Measurements from ENCODE around the gene ZMYND19.
A peak's percentile ranks its signal among the peaks of the same experiment; 100 is the strongest.
"Not testable (repeated sequence)": the region's sequence is repeated elsewhere in the genome, so short reads cannot be mapped to it uniquely, and the experiment has no call there.

The ZMYND19 gene

DNA sequence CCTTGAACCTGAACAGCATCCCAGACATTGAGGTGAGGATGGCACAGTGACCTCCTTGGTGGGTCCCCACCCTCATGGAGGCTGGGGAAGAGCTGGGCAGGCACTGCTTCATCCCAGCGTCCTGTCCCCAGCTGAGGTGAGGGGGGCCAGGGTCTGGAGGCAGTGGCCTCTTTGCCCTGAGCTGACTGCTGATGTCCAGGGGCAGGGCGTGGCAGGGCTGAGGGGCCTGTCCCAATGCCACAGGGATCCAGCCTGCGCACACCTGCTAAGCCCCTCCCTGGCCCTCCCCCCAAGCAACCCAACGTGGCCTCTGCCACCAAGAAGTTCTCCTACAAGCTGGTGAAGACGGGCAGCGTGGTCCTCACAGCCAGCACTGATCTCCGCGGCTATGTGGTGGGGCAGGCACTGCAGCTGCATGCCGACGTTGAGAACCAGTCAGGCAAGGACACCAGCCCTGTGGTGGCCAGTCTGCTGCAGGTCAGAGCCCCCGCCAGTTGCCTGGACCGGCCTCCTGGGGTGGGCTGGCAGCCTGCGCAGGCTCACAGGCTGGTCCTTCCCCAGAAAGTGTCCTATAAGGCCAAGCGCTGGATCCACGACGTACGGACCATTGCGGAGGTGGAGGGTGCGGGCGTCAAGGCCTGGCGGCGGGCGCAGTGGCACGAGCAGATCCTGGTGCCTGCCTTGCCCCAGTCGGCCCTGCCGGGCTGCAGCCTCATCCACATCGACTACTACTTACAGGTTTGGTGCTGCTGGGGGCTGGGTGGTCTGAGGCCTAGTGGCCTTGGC, 23.6 kb upstream of the ZMYND19 start:
- DNase-seq = no peak

DNA sequence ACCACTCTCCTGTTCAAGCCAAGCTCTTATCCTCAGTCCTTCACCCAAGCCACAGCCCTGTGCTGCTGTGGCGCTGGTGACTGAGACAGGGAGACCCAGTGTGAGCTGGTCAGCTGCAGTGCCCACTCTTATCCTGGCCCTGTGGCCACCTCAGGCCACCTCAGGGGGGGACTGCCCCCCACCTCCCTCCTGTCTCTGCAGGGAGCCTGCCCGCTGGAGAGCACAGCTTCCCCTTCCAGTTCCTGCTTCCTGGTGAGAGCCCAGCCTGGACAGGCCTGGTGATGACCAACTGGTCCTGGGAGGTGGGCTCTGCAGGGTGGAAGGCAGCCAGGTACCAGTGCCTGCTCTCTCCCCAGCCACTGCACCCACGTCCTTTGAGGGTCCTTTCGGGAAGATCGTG, 22.9 kb upstream of the ZMYND19 start:
- DNase-seq = no peak

DNA sequence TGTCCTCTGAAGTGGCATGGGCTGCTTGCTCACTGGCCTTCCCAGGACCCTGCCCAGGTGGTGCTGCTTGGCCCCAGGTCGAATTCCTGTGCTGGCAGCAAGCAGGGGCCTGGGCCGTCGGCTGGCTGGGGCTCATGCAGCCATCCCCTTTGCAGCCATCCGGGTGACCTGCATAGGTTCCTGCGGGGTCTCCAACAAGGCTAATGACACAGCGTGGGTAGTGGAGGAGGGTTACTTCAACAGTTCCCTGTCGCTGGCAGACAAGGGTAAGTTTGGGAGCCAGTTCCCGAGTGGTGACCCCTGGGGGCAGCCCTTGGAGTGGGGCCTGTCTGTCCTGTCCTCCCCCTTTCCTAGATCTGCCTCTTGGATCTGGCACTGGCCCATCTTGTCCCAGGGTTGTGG, 22.4 kb upstream of the ZMYND19 start:
- no peak for DNase-seq

DNA sequence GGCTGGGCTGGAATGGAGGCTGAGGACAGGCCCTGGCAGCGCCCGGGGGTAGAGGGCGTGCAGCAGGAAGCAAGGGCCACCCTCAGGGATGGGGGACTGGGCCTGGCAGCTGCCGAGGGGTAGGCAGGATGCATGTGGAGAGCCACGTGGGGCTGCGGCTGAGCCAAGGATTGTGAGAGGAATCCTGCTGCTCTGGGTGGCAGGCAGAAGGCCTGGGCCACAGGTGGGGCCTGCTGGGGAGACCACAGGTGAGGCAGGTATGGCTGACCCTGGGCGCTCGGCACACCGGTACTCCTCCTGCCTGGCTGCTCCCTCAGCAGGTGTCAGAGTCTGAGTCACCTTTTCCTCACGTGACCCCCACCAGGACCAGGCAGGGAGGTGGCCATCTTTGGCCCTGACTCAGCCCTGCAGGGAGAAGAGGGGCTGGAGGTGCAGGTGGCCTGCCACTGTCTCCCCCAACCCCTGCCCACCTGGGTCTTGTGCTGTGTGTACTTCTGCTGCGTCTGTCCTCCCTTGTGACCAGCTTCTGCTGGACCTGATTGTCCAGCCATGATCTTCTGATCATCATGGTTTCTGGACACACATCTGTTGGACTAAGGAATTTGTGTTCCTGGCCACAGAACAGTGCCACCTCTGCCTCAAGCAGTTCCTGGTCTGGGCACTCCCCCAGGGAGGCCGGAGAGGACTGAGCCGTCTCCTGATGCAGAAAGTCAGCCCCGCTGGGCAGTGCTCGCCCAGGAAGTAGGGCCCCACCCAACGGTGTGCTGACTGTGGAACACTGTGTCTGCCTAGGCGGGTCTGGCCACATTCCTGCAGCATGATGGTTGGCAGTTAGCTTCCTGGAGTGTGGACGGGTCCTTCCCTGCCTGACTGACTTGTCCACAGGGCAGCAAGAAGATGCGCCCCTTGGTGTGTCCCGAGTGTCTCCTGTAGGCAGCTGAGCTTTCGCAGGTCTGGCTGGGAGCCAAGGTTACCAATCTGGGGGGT, 21.6 kb upstream of the ZMYND19 start:
- DNase-seq = peak; percentile 73

DNA sequence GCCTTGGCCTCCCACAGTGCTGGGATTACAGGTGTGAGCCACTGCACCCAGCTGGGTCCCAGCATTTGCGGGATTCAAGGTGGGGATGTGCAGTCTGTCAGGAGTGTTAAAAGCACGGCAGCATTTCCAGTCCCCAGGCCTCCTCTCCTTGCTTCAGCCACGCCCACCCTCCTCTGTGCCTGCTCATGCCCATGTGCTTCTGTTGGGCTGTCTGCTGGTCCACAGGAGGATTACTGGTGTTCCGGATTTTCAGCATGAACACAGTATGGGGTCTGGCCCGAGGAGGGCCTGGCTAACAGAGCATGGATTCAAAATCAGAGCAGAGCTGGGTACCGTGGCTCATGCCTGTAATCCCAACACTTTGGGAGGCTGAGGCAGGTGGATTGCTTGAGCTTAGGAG, 20.6 kb upstream of the ZMYND19 start:
- no peak for DNase-seq

DNA sequence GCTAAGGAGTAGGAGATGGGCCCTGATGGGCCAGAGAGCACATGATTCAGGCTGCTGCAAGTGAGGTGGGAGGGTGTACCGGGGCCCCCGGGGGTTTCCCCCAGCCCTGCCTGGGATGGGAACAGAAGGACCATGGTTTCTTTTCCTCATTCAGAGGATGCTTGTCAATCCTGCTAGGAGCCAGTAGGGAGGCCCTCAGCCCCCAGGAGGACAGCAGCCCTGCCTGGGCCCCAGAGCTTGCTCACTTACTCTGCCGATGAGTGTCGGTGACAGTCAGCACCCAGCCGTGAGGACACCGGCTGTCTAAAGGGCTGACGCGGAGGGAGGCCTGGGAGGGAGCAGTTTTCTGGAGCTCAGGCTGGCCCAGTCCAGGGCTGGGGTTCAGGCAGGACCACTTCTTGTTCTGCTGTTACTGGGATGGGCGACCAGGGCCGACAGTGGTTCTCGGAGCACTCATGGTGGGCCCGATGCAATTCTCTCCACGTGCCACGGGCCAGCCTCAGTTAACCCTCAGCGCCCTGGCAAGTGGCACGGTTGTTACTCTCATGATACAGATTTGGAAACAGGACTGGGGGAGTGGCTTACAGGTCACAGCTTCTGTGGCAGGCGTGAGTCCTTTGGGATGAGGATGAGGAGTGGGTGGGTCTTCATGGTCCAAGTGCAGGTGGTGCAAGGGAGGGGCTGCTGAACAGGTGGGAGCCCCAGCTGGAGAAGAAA, 17.0 kb upstream of the ZMYND19 start:
- DNase-seq = no peak

DNA sequence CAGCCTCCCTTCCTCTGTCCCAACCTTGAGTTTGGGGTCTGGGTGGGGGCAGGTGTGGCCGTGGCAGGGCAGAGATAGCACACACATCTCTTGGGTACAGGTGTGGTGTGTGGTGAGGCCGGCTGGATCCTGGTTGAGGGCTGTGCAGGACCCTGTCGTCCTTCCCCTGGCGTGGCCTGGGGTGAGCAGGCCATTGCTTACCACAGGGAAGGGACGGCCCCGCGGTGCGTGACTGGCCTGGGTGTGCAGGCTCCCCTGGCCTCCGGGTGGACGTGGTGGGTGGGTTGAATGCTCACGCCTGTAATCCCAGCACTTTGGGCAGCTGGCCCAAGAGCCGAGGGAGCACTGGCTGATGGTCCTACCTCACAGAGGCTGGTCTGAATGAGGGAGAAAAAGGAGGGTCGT, 16.4 kb upstream of the ZMYND19 start:
- DNase-seq = no peak

DNA sequence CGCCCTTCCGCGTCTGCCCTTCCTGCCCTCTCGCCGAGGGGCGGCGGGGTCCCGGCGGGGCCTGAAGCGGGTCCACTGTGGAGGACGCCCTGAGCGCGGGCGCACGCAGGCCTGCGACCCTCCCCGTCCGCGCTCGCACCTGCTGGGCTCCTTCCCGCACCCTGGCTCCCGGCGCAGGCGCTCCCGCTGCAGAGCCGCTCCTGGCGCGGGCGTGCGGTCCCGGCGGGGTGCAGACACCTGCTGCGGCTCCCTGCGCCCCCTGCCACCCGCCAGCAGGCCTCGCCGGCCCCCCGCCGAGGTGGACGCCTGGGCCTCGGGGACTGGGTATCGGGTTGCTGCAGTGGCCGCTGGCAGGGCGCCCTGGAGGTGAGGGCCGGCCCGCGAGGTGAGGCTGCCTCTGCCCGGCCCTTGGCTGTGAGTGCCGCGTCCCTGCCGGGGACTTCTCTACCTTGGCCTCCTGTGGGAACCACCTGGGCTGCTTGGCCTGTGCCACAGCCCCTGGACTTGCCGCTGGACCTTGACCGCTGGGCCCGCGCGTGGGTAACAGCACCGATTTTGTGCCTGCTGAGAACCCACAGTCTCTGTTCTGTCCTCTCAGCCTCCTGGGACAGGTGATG, 15.8 kb upstream of the ZMYND19 start:
- no peak for DNase-seq

DNA sequence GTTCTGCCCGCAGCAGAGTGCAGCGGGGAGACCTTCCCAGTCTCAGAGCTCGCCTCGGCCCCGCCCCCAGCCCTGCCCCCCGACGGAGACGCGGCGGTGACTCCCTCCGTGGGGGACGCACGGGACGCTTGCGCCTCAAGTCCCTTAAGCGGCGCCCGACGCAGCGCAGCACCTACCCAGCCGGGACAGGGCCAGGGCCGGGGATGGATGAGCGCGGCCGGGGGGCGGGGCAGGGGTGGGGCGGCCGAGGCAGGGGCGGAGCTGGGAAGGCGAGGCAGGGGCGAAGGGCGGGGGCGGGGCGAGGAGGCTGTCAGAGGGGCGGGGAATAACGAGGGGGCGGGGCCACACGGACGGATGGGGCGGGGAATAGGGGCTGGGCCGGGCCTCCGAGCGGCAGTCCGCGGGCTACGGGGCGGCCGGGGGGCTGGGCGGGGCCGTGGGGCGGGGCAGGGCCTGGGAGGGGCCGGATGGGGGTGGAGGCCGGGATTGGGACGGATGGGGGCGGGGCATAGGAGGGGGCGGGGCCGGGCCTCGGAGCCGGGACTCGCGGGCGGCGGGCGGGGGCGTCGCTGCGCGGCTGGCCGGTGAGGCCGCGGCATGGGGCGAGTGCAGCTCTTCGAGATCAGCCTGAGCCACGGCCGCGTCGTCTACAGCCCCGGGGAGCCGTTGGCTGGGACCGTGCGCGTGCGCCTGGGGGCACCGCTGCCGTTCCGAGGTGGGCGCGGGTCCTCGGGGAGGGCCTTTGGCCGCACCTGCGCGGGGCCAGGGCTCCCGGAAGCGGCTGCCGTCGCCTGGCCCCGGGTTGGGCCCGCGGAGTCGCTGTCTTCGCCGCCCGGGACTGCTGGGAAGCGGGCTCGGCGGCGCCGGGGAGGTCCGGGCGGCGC, 15.1 kb upstream of the ZMYND19 start, which contains the start of gene ARRDC1:
ARRDC1 (plus strand) TSS at position 566 of the 884 bp plus-strand sequence; CDS start at position 598, 32 bp downstream.
- DNase-seq = peak; percentile 87

DNA sequence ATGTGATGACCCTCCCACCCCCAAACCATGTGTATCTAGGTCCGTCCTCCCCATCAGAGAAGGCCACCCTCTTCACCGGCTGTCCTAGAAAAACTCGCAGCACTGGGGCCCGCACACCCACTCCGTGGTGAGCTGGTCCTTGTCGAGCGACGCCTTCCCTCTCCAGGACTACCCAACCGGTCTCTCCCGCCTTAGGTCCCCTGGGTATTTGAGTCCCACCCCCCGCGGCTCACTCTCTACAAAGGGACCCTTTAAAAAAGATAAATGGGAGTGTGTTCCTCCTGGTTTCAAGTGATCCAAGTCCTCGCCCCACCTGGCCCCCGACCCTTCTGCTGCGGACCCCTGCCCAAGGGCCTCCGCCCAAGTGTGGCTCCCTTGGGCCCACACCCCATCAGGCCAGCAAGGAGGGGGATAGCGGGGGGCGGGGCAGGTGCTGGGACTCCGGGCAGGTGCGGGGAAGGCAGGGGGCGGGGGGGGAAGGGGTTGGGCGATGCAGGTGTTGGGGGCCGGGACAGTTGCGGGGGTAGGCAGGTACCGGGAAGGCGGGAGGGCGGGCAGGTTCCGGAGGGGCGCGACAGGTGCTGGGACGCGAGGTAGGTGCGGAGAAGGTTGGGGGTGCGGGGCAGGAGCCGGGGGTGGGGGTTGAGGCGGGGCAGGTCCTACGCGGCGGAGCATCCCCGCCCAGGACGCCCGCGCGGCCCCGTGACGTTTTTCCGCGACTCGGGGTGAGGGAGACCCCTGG, 14.2 kb upstream of the ZMYND19 start:
- DNase-seq = no peak

DNA sequence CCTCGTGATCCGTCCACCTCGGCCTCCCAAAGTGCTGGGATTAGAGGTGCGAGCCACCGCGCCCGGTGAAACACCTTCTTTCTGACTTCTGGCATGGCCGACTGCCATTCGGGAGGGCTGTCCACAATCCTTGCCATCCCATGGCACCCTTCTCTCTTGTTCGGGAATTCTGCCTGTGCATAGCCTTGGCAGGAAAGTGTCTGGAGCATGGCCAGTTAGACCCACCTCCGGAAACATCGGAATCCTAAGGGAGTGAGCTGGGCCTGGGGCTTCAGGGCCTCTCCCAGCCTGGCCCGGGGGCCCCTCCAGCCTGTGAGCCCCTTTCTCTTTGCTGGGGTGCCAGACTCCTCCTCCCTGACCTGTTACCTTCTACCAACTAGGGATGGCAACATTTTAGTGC, 13.6 kb upstream of the ZMYND19 start:
- no peak for DNase-seq

DNA sequence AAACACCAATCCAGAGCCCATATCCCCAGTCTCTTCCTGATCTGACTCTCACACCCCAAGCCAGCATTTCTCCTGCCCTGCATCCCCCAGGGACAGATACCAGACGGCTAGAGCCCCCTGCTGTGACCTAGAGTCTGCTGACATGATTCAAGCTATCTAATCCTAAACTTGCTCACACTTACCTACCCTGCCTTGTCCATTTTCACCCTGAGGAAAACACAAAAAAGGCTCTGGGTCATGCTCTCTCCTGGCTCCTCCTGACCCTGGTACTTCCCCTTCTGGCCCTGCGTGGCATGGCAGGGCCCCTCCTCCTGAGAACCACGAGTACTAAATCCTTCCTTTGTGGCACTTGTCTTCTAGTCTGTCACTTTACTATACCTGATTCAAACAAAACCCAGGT, 12.3 kb upstream of the ZMYND19 start:
- no peak for DNase-seq

DNA sequence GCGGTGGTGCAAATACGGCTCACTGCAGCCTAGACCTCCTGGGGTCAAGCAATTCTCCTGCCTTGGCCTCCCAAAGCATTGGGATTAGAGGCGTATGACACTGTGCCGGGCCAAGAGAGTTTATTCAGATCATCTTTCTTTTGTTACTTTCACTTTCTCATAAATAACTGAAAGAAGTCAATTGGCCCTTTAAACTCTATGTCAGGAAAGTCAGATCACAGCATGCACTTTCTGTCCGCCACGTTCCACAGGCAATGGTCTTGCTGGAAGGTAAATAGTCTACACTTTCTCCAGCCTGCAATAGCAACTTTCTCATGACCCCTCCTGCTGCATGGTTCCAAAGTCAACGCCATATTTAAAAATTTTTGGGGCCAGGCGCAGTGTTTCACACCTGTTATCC, 8.6 kb upstream of the ZMYND19 start:
- DNase-seq = no peak

DNA sequence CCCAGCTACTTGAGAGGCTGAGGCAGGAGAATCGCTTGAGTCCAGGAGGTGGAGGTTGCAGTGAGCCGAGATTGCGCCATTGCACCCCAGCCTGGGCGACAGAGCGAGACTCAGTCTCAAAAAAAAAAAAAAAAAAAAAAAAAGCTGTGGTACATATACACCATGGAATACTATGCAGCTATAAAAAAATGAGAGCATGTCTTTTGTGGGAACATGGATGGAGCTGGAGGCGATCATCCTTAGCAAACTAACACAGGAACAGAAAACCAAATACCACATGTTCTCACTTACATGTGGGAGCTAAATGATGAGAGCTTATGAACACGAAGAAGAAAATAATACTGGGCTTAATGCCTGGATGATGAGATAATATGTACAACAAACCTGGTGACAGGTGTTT, 6.3 kb upstream of the ZMYND19 start:
- not testable (repeated sequence) for DNase-seq

DNA sequence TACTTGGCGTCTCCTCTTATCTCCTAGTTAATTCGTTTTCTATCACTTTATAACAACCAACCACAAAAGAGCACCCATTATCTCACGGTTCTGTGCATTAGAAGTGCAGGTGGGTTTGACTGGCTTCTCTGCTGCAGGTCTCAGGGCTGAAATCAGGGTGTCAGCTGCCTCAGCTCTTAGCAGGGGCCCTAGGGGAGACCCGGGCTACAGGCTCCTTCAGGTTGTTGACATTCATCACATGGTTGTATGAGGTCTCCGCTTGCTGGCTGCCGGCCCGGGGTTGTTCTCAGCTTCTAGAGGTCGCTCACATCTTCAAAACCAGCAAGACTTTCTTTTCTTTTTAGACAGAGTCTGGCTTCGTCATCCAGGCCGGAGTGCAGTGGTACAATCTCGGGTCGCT, 2.9 kb upstream of the ZMYND19 start:
- DNase-seq = no peak

DNA sequence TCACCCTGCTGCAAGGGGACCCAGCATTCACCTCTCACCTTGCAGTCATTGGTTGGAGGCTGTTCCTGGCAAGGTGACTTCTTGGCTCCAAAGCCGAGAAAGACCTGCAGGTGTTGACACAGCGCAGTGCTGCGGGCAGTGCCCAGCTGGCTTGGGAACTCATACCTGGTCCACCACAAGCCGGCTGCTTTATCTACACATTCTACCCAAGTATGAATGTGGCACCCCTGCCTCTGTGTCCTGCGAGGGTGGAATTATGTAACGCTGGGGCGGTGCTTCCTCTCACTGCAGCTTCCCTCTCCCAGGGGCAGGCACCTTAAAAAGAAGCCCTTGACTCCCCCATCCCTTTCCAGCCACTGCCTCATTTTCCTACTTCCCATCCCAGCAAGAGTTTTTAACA, 2.5 kb upstream of the ZMYND19 start:
- DNase-seq = peak; percentile 49

DNA sequence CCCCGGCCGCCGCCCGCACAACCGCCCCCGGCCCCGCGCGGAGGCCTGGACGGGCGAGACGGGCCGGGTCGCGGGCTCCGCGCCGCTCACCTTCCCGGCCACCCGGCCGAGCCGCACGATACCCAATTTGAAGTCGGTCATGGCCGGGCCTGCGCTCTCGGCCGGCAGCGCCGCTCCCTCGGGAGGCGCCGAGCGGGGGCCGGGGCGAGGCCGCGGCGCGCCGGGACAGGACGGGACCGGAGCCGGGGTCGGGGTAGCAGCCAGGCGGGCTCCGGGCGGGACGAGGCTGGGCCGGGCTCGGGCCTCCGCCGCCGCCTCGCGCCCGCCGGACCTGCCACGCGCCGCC, 216 bp downstream of the ZMYND19 start:
- DNase-seq = no peak

DNA sequence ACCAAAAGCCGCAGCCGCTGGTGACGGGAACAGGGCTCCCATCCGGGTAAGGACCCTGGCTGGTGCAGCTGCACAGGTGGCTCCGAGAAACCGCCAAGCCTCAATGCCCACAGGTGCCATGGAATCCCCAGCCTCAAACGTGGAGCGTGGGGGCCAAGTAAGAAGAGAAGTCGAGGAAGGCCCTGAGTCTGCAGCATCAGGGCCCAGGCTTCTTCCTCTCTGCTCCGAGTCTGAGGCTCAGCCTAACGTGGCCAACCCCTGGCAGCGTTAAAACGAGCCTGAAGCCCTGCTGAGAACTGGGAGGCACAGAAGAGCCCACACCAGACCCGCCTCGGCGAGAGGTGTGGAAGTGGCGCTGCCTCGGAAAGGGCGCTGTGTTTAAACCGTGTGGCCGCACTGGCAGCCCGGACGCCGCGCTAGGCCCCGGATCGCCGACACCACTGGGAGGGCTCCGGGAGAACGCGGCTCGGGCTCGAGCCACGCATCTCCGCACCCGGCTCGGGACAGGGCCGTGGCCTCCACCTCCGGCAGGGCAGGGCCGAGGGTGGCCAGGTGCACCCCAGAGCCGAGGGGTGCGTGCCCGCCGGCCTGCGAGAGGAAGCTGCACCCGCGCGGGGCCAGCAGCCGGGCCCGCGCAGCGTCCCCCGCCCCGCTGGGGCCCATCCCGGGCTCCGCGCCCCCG, 730 bp downstream of the ZMYND19 start:
- no peak for DNase-seq

DNA sequence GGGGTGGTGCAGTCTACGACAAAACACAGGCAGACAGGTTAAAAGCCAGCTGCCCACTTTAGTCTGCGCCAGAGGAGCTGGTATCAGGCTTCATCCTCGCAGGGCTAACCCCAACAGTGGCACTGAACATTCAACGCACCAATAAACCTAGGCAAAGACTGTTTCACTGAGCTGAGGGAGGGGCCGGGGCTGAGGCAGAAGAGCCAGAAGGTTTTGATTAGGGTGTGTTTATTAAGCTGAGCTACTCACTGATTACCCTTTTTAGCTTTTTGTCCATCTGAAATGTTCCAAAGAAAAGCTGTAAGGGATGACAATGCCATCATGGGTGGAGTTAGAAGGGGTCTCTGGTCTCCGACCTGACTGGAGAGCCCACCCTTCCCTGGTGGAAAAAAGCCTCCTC, 1.4 kb downstream of the ZMYND19 start:
- no peak for DNase-seq

DNA sequence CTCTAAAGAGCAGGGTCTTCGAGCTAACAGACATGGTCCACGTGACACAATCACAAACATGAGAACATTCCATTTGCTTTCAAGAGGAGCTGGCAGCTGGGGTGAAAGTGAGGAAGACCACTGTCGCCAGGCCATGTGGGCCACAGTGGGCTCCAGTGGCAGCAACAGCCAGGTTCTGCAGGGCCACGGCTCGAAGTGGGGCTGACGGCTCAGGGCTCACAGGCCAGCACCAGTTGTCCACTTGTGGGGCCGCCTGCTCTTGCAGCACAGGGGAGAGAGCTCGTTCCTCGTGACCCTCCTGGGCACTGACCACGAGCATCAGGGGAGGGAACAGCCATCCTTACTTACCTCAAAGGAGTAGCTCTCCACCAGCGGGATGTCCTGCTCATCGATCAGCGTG, 2.0 kb downstream of the ZMYND19 start:
- DNase-seq = no peak

DNA sequence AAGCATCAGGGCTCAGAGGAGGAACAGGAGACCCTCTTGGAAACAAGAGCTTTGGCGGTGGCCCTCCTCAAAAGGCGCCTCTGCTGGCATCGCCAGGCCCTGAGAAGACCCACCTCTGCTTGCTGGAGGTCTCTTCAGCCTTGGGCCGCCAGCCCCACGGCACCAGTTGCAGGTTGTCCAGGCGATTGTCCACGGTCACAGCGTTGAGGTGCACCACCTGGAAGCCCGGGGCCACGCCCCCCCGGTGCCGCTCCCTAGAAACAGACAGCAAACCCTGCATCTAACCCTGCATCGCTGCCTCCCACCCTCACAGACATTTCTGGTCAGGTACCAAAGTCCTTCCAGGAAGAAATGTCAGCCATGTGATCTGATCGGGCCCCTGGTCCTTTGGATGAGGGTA, 3.5 kb downstream of the ZMYND19 start:
- no peak for DNase-seq

All from NCI-H2029 (cell line).